Hematopoietic multipotent progenitor cell (in vitro differentiated cells): ENCODE results near the gene FANCC. TPM values are rescaled to one million over a fixed set of nuclear protein-coding genes. Genes with fewer than 3 reads are reported as not detected.

ENCODE experiments used
- DNase-seq, 3 donors: peaks; one replicate each; pipeline ENCODE4 v3.0.0-alpha.2; 2011 to 2015; ENCODE audit warnings: low read depth in 2 of 3, low spot score in 2 of 3
- total RNA-seq: library from RNA; depleted of rRNA; stranded (reverse); fragments of >200 nt; gene quantifications from one replicate; pipeline ENCODE4 v1.2.3, GENCODE V29; 2012

The FANCC gene
- total RNA-seq, 1 donor = 4.0 TPM

- no peak for DNase-seq
Observed at GRCh38 chr9:95104980-95105379, 212.5 kb downstream of the FANCC start.

GRCh38 chr9:95104581-95104960 is 212.9 kb downstream of the FANCC start:
- DNase-seq = no peak

GRCh38 chr9:95103871-95104580 is 213.5 kb downstream of the FANCC start:
- no peak for DNase-seq

- no peak for DNase-seq
Observed at GRCh38 chr9:95103281-95103771, 214.2 kb downstream of the FANCC start.

- no peak for DNase-seq
Observed at GRCh38 chr9:95102572-95102971, 214.9 kb downstream of the FANCC start.

GRCh38 chr9:95102001-95102433 is 215.5 kb downstream of the FANCC start:
- no peak for DNase-seq

GRCh38 chr9:95101326-95101725 is 216.2 kb downstream of the FANCC start:
- no peak for DNase-seq

GRCh38 chr9:95100071-95100627 is 217.4 kb downstream of the FANCC start:
- no peak for DNase-seq

GRCh38 chr9:95099321-95100070 is 218.0 kb downstream of the FANCC start:
- no peak for DNase-seq

GRCh38 chr9:95098391-95098921 is 219.1 kb downstream of the FANCC start:
- DNase-seq = no peak

GRCh38 chr9:95097279-95097678 is 220.2 kb downstream of the FANCC start:
- no peak for DNase-seq

- no peak for DNase-seq
Observed at GRCh38 chr9:95096807-95097206, 220.7 kb downstream of the FANCC start.

- no peak for DNase-seq
Observed at GRCh38 chr9:95096381-95096780, 221.1 kb downstream of the FANCC start.

GRCh38 chr9:95095641-95096355 is 221.7 kb downstream of the FANCC start:
- DNase-seq = no peak

GRCh38 chr9:95094002-95094401 is 223.5 kb downstream of the FANCC start:
- no peak for DNase-seq

GRCh38 chr9:95093586-95093985 is 223.9 kb downstream of the FANCC start:
- DNase-seq = no peak

- peak in 2 of 3 donors; percentile 14 to 28 for DNase-seq
Observed at GRCh38 chr9:95092262-95093072, 225.0 kb downstream of the FANCC start.

GRCh38 chr9:95091601-95092261 is 225.8 kb downstream of the FANCC start:
- peak in 2 of 3 donors; percentile 33 to 66 for DNase-seq

GRCh38 chr9:95090871-95091577 is 226.5 kb downstream of the FANCC start:
- DNase-seq = no peak
